Jurkat, Clone E6-1 (cell line): Measurements from ENCODE around the gene KDM4C.

ENCODE experiments used
- DNase-seq: peaks from one replicate; pipeline ENCODE4 v3.0.0-alpha.2; 2011; ENCODE audit warnings: low read depth, low spot score
- H3K4me3 ChIP-seq: 2 replicates; pipeline ENCODE4 v1.5.1; 2011; ENCODE audit warnings: mild to moderate bottlenecking, low read length, control low read depth, moderate library complexity

KDM4C gene

GRCh38 chr9:7097040-7097715 is 339.4 kb downstream of the KDM4C start:
- DNase-seq: no peak

DNA sequence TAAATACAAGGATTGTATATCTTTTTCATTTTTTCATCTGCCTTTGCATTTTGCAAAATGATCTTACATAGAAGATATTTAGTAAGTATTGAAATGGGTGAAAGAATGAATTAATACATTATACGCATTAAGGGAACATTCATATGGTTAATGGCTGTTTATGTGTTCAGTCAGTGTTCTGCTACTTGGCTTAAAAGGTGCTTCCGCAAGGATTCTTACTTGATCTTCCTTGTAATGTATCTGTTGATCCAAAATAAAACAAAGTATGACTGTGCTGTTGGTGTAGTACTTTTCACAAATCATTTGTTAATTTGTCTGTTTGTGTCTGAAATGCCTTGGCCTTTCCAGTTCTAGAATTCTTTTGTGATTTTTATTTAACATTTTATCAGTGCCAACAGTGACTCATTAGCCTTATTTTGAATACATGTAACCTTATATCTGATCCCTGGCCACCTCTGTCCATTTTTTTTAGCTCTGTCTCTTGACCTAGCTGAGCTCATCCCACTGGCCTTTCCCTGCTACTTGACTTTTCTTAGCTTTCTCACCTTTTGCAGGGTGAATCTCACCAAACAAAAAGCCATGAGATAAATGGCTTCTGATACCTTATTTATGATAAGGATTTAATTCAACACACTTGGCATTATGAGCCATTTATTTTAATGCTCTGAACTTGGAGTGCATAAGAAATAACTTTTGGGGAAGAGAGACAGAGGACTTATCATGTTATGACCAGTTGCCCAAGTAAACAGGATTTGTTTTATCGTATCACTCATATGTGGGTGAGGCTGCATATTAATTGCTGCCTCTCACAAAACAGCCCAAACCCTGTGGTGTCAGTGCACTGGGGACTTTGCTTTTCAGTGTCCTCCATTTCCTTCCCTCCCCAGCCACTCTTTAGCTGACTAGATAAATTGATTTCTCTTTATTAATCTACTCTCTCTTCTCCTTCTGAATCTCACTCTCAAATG is 340.3 kb downstream of the KDM4C start:
- DNase-seq: no peak
- H3K4me3 ChIP-seq: no peak overlapping the region

More at GRCh38 chr9:7097040-7097715, 339.4 kb downstream of the KDM4C start:
- H3K4me3 ChIP-seq: no peak overlapping the region

DNA sequence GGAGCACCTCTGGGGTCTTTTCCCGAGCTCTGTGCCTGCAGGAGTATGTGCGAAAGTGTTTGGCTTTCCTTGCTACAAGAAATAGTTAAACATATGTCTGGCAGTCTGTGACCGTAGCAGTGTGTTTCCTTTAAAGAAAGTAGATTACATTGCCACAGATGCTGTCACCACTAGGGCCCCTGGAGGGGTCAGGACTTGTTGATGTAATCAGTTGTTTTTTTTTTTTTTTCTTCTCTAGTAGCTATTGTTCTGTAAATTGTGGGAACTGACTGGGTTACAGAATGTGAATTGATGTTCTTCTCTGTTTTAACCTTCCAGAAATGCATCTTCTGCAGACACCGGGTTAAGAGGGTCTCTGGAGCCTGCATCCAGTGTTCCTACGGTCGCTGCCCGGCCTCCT is 345.6 kb downstream of the KDM4C start:
- no peak overlapping the region for H3K4me3 ChIP-seq
- no peak for DNase-seq

GRCh38 chr9:7103771-7104170 is 346.0 kb downstream of the KDM4C start:
- no peak for DNase-seq
- no peak overlapping the region for H3K4me3 ChIP-seq

DNA sequence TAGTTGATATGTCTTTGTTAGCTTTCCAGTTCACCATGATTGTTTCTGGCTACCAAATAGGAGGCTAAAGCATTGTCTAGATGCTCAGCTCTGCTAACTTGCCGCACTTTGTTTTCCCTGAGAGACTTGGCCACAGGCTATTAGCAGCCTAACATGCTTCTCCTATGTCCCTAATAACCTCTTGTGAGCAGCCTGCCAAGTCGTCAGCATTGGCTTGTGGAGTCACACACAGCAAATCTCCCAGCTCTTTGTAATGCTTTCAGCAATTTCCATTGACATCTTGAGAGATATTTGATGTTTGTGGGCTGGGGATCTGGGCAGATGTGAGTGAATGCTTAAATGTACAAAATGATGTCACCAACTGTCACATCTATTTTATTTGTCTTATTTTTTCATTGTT is 346.9 kb downstream of the KDM4C start:
- DNase-seq: no peak
- H3K4me3 ChIP-seq: no peak overlapping the region

- DNase-seq: no peak
- no peak overlapping the region for H3K4me3 ChIP-seq
Observed at GRCh38 chr9:7105095-7105494, 347.3 kb downstream of the KDM4C start.

DNA sequence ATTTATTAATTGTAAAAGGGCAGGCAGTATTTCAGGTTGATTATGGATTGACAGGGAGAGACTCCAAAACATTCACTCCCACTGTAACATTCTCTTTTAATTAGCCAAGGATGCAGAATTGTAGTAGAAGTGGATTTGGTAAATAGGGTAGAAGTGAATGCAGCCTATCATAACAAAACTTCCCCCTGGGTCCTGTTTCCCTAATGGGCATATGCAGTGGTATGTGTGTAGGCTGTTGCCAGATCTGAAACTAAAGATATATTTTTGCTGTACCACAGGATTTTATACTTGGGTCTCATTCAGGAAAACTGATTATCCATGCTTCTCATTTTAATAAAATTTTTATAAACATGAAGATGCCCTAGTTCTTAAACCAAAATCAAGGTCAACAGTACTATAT is 351.2 kb downstream of the KDM4C start:
- DNase-seq: no peak
- H3K4me3 ChIP-seq: no peak overlapping the region

DNA sequence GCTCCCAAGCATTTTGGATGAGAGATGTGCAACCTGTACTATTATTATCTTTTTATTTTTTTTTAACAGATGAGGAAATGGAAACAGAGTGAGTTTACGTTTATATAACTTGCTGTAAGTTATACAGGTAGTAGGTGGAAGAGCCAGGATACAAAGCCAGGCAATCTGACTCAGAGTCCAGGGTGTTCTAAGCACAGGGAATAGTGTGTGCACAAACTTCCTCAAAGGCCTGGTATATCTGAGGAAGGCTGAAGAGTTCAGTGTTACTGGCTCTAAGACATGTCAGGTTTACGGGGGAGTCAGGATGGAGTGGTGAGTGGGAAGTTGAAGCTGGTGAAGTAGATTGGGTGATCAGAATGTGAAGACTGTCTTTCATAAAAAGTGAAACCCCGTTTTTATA is 353.6 kb downstream of the KDM4C start:
- H3K4me3 ChIP-seq: no peak overlapping the region
- no peak for DNase-seq

DNA sequence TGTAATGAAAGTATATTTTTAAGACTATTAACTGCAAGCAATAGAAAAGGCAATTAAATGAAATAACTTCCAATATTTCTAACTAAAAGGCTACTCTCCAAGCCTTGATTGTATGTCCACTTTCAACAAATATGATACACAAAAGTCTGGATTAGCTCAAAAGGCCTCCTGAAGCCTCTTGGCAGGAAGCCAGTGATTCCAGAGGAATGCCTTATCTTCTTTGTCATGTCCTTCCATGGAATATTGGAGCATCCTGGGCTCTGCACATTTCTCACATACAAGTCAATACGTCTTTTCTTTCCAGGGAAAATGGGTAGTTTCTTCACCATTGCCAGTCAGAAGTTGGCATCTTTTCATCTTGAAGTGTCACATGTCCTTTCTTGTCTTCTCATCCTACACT is 357.8 kb downstream of the KDM4C start:
- no peak overlapping the region for H3K4me3 ChIP-seq
- no peak for DNase-seq

DNA sequence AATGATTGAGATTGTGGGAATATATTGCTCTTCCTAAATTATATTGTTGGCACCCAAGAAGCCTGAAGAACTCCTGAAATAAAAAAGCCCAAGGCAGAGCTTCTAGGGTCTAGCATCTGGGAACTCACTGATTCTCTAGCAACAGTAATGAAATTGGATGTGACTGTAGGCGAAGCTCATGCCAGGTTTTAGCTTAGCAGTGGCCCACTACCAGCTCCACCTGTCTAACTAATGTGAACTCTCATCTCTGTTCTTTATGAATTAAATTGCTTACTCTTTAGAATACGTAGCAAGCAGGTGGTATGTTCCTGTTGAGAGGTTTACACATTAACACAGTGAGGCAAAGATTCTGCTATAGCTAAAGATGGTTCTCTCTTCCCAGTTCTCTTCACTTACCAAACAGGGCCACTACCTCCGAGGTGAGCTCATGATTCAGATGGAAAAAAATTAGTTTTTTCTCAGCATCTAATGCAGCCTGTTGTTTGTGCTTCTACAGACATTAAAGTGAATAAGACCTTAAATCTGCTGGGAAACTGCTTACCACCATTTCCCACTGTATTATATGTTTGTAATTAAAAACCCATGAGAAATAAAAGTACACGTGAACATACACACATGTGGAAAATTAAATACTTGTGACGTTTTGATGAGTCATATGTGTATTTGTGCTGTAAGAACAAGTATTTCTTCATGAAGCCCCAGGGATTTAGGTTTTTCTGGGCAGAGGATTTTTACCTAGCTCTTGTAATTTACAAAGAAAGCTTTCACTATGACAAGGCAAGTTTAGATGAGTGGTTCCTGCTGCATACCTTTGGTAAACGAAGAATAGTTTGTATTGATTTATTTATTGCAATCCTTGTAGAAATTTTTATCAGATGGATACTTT is 360.1 kb downstream of the KDM4C start:
- no peak overlapping the region for H3K4me3 ChIP-seq
- no peak for DNase-seq

- H3K4me3 ChIP-seq: no peak overlapping the region
- no peak for DNase-seq
Observed at GRCh38 chr9:7118633-7119032, 360.9 kb downstream of the KDM4C start.

GRCh38 chr9:7119612-7120011 is 361.8 kb downstream of the KDM4C start:
- DNase-seq: no peak
- no peak overlapping the region for H3K4me3 ChIP-seq

DNA sequence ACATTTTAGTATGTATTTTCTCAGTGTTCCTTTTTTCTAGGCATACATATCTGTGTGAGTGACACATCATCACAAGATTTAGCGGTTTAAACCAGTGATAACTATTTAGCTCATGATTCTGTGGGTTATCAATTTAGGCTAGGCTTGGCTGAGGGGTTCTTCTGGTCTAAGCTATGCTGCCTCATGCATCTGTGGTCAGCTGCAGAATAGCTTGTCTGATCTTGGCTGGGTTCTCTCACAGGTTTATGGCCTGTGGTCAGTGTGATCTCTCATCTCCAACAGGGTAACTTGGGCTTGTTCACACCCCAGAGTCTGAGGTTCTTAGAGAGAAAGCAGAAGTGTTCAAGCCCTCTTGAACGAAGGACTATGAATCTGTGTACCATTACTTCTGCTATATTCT is 363.3 kb downstream of the KDM4C start:
- H3K4me3 ChIP-seq: no peak overlapping the region
- no peak for DNase-seq

DNA sequence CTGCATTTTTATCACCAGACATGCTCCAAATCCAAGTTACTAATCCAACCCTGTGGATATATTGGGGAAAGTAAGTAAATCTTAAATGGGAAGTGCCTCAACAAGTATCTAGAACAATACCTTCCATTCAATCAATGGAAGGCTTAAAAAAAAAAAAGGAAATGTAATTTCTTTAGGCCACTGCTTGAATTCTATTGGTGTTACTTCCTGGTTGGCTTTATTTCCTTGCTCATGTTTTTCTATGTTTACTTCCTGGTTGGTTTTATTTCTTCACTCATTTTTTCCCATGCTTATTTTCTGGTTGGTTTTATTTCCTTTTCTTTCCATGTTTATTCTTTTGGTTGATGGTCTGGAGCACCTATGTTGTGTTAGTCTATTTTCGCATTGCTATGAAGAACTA is 363.9 kb downstream of the KDM4C start:
- DNase-seq: no peak
- no peak overlapping the region for H3K4me3 ChIP-seq

- H3K4me3 ChIP-seq: no peak overlapping the region
- no peak for DNase-seq
Observed at GRCh38 chr9:7123743-7124142, 366.0 kb downstream of the KDM4C start.

DNA sequence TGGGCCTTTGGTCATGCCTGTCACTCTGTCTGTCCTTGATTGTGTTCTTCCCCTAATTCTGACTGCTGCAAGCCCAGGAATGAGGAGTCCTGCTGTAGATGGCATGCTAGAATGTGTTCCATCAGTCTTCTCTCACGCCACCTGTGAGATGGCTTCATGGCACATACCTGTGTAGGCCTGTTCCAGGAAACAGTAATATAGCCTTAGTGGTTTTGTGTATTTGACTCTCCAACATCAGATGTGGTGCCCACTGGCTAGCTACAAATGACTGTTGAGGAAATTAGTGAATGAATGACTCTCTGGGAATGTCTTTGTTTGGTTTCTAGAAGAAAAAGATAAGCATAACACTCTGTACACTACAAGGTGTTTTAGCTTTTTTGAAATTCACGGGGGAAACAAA is 367.5 kb downstream of the KDM4C start:
- no peak for DNase-seq
- no peak overlapping the region for H3K4me3 ChIP-seq

- H3K4me3 ChIP-seq: no peak overlapping the region
- DNase-seq: no peak
Observed at GRCh38 chr9:7129391-7129790, 371.6 kb downstream of the KDM4C start.

DNA sequence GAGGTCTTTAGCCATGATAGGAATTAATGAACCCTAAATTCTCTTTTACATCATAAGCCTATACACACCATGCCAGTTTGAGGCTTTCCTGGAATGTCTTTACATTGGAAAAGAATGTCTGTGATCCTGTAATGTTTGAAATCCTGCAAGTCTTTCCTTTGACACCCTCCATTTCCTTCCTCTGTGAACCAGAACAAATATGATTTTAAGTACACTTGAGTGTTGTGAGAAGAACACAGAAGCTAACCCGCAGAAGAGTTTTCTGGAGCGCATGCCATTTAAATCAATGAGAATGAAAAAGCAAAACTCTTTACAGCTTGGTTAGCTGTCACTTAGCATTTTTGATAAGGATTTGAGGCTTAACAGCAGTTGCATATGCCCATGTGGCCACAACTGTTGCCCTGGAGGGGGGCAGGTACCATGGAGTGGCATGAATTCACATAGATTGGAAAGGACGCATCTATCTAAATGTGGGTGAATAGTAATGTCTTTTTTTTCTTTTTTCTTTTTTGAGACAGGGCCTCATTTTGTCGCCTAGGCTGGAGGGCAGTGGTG is 372.6 kb downstream of the KDM4C start:
- no peak overlapping the region for H3K4me3 ChIP-seq
- no peak for DNase-seq

DNA sequence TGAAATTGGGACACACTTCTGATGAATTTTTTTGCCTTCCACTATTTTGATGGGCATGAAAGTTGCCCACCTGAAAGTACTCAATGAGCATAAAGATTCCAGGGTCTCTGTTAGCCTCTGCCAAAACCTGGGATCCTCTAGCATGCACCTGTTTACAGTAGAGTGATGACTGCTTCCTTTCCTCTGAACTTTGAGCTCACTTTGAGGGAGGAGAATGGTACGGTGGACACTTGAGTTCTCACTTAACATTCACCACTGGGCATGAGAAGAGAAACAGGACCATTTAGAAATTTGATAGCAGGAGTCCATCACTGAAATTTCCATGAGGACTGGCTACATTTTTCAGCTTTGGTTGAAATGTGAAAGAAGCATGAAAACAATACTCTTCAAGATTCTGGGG is 374.8 kb downstream of the KDM4C start:
- no peak for DNase-seq
- no peak overlapping the region for H3K4me3 ChIP-seq
